GM21390 (cell line): ENCODE measurements around the gene CYTH1.

Experiments
- ATAC-seq: cut with Tn5 transposase; IDR thresholded peaks from one replicate; pipeline ENCODE4 v1.9.1; 2021; ENCODE audit not compliant: unreplicated experiment

CYTH1 gene

GRCh38 chr17:78629436-78629995 lies 152.6 kb downstream of the CYTH1 start:
- ATAC-seq = no peak

GRCh38 chr17:78628547-78629435 lies 153.3 kb downstream of the CYTH1 start:
- ATAC-seq = no peak

- no peak for ATAC-seq
Measured at GRCh38 chr17:78624324-78625151, 157.5 kb downstream of the CYTH1 start.
